DMS153 (cell line): ENCODE measurements around the gene FKBP2.

Experiments used
- DNase-seq: peaks from one replicate; lab custom pipeline; 2025; lab: John Stamatoyannopoulos, UW

FKBP2 gene

DNA sequence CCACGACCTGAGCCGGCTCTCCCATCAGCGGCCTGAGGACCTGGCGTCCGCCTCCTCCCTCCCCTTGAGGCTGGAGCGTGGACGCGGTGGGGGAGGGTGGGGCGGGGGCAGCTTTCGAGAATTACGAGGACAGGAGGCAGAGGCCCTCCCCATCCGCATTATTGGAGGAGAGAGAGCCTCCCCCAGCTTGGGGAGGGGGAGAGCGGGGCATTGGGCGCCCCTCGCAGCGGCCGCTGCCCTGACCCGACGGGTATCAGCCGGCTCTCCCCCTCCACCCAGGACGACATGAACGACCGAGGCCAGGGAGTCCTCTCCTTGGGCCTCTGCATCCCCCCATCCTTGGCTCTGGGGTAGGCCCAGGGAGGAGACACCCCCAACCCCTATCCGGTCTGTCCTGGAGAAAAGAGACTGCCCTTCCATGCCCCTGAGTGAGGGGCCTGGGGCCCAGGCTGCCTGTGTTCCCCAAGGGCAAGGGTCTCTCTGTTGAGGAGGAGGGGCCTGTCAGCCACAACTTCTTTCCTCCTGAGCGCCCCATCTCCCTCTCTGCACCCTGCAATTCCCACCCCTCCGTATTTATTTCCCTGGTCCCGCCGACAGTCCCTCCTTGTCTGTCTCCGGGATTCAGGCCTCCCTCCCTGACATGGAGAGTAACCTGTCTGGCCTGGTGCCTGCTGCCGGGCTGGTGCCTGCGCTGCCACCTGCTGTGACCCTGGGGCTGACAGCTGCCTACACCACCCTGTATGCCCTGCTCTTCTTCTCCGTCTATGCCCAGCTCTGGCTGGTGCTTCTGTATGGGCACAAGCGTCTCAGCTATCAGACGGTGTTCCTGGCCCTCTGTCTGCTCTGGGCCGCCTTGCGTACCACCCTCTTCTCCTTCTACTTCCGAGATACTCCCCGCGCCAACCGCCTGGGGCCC lies 45.2 kb downstream of the FKBP2 start:
- DNase-seq = peak; percentile 13

DNA sequence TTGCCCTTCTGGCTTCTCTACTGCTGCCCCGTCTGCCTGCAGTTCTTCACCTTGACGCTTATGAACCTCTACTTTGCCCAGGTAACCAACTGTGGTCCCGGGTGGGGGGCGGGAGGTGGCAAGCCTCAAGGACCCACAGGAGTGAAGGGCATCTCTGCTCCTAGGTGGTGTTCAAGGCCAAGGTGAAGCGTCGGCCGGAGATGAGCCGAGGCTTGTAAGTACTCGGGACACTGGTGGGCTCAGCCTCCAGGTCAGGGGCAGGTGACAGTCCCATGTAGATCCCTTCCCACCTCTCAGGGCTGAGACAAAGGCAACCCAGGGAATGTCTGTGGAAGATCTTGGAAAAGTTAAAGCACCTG lies 45.9 kb downstream of the FKBP2 start:
- no peak for DNase-seq

DNA sequence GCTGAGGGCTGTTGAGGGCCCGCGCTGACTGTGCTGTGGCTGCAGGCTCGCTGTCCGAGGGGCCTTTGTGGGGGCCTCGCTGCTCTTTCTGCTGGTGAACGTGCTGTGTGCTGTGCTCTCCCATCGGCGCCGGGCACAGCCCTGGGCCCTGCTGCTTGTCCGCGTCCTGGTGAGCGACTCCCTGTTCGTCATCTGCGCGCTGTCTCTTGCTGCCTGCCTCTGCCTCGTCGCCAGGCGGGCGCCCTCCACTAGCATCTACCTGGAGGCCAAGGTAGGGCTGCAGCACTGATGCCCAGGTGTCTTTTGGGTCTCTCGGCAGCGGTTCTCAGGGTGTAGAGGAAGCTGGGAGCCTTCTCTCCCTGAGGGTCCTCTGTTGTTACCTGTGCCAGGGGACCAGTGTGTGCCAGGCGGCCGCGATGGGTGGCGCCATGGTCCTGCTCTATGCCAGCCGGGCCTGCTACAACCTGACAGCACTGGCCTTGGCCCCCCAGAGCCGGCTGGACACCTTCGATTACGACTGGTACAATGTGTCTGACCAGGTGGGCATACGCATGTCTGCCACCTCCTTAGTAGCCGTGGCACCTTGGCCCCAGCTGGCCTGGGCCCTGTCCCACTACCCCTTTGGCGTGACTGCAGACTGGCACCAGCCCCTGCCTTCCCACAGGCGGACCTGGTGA lies 46.9 kb downstream of the FKBP2 start:
- DNase-seq = no peak

GRCh38 chr11:64288353-64288750 lies 47.5 kb downstream of the FKBP2 start:
- no peak for DNase-seq

DNA sequence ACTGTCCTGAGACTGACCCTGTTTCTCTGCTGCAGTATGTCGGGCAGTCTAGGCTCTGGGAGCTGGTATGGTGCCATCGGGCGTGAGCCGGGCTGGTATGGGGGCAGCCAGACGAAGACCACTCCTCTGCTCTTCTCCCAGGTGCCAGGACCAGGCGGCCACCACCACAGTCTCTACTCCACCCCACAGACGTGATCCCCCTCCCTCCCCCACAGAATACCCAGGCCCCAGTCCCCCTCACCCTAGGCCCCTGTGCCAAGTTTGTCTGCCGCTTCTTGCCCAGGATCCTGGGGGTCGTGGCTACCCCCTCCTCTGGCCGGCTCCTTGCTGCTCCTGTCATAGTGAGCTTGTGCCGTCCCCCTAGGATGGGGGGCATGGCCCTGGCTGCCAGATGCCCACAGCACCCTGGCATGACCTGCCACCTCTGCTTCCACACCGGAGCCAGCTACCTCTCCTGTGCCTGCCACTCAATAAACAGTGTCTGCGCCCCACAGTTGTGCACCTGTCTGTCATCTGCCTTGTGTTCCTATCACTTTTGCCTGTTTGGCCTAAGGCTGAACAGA lies 48.2 kb downstream of the FKBP2 start:
- DNase-seq = no peak

DNA sequence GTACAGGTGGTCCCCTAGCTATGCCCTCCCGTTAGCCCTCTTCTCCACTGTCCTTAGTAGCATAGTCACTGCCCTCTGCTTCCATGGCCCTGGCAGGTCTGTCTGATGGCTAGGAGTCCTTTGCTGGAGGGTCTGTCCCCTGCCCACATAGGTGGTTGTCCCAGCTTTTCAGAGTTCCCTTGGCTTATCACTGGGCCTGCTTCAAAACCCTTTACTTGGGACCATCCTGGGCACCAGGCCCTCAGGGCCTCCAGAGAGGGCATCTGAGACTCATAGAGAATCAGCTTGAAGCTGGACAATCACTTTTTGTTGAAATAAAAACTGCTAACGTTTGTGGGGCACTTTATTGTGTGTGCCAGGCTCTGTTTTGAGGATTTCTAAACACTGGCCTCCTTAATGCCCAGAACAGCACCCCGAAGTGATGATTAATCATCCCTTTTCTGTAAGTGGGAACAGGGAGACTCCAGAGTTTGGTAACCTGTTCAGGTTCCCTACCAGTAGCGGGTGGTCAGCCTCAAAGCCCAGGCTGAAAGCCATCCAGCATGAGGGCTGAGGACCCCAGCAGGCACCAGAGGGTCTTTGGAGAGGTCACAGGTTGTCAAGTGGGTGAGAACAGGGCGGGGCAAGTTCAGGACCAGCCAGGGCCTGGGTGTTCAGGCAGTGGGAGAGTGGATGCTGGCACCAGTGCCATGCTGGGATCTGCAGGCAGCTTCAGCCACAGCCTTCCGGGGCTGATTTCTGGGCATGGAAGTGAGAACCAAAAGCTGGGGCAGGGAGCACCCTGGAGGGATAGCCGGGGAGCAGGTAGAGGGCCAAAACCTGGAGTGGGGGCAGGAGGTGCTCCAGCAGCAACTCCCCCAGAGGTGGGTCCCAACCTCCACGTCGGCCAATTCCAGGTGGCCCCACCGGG lies 49.7 kb downstream of the FKBP2 start:
- no peak for DNase-seq

GRCh38 chr11:64291262-64291751 lies 50.4 kb downstream of the FKBP2 start, which contains the start of gene KCNK4:
KCNK4 (plus strand) TSS chr11:64291302; CDS start chr11:64293019, 1,717 bp downstream.
- DNase-seq = no peak

GRCh38 chr11:64291752-64292459 lies 51.0 kb downstream of the FKBP2 start:
- no peak for DNase-seq

DNA sequence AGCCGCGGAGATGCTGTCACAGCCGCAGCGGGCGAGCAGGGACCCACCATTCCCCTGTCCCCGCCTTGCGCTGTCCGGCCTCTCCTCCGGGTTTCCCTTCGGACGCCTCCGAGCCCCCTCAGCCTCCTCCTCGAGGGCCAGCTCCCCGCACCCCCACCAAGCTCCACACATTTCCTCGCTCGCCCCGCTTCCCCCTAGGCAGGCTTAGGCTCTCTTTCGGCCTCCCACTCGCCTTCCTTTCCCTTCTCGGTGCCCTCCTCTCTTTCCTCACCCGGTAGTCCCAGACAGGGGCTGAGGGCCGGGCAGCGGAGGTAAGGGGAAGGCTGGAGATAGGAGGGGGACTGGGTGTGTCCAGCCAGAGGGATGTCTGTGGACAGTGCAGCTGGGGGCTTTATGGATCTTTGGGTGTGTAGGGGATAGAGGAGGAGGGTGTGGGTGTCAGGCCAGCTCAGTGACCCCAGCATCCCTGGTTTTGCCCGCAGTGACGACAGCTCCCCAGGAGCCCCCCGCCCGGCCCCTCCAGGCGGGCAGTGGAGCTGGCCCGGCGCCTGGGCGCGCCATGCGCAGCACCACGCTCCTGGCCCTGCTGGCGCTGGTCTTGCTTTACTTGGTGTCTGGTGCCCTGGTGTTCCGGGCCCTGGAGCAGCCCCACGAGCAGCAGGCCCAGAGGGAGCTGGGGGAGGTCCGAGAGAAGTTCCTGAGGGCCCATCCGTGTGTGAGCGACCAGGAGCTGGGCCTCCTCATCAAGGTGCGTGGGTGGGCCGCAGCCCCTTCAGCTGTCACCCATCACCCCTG lies 51.8 kb downstream of the FKBP2 start:
- DNase-seq = no peak
